SK-N-SH (cell line): Measurements from ENCODE around the gene C6orf89. TPM values are rescaled to one million over a fixed set of nuclear protein-coding genes. Genes with fewer than 3 reads are reported as not detected.

Experiments used
- CTCF ChIA-PET: fragments of 300-600, 350-600 bp; formaldehyde crosslinking; extraction: SDS; loops from one replicate; lab custom pipeline; 2021; lab: Yijun Ruan, JAX
- POLR2A ChIA-PET: fragments of 350-600 bp; sonication (Branson Sonifier 250); formaldehyde crosslinking; extraction: SDS; loops from one replicate; lab custom pipeline; 2020; ENCODE audit warnings: antibody characterized with exemption, inconsistent platforms; lab: Yijun Ruan, JAX
- DNase-seq: peaks from one replicate; pipeline ENCODE4 v3.0.0; 2012
- H2AFZ ChIP-seq: fragments of 200-600 bp; sonication (generic); 2 replicates; pipeline ENCODE4 v1.8.1; 2016; ENCODE audit warnings: antibody characterized with exemption, mild to moderate bottlenecking, low read depth
- H3F3A ChIP-seq: fragments of 200-600 bp; sonication (generic); replicated peaks from 2 replicates; pipeline ENCODE3; 2016; ENCODE audit warnings: antibody characterized with exemption, mild to moderate bottlenecking; ENCODE audit not compliant: insufficient read depth
- H3K27ac ChIP-seq, 2 experiments: fragments of 200-500 bp in 1 of 2; fragments of 200-600 bp in 1 of 2; sonication (Bioruptor generic) in 1 of 2; sonication (generic), shearing (Covaris generic) in 1 of 2; 2 replicates each; pipeline versions ENCODE4 v1.5.1 to v1.6.1; 2014 to 2016; ENCODE audit warnings: low read depth in 2 of 2, inconsistent platforms in 1 of 2, low read length in 1 of 2, mild to moderate bottlenecking in 1 of 2, mixed read lengths in 1 of 2
- H3K27me3 ChIP-seq: fragments of 200-600 bp; sonication (generic), shearing (Covaris generic); 2 replicates; pipeline ENCODE4 v1.6.1; 2016; ENCODE audit warnings: mixed run types; ENCODE audit not compliant: insufficient read depth
- H3K36me3 ChIP-seq, 2 experiments: fragments of 200-500 bp in 1 of 2; fragments of 200-600 bp in 1 of 2; sonication (Bioruptor generic) in 1 of 2; sonication (generic) in 1 of 2; replicated peaks in 1 of 2; 2 replicates each; pipeline versions ENCODE3 to v1.5.1; 2014 to 2016; ENCODE audit warnings: low read length in 1 of 2, mild to moderate bottlenecking in 1 of 2; ENCODE audit not compliant: insufficient read depth in 2 of 2, control insufficient read depth in 1 of 2
- H3K4me1 ChIP-seq, 2 experiments: fragments of 200-500 bp in 1 of 2; fragments of 200-600 bp in 1 of 2; sonication (Bioruptor generic) in 1 of 2; sonication (generic), shearing (Covaris generic) in 1 of 2; 2 replicates each; pipeline versions ENCODE4 v1.5.1 to v1.6.1; 2014 to 2016; ENCODE audit warnings: low read depth in 1 of 2, low read length in 1 of 2, mixed run types in 1 of 2; ENCODE audit not compliant: insufficient read depth in 2 of 2, control insufficient read depth in 1 of 2
- H3K4me2 ChIP-seq: fragments of 200-600 bp; sonication (generic), shearing (Covaris generic); 2 replicates; pipeline ENCODE4 v1.6.1; 2017; ENCODE audit warnings: mixed run types
- H3K4me3 ChIP-seq, 2 experiments: fragments of 200-500 bp in 1 of 2; fragments of 200-600 bp in 1 of 2; sonication (Bioruptor generic) in 1 of 2; sonication (generic), shearing (Covaris generic) in 1 of 2; 2 replicates each; pipeline versions ENCODE4 v1.5.1 to v1.8.1; 2014 to 2016; ENCODE audit warnings: low read depth in 2 of 2, inconsistent platforms in 1 of 2, low read length in 1 of 2, mild to moderate bottlenecking in 1 of 2, mixed read lengths in 1 of 2, moderate library complexity in 1 of 2
- H3K79me2 ChIP-seq: fragments of 200-600 bp; sonication (generic); 2 replicates; pipeline ENCODE4 v1.8.1; 2017; ENCODE audit warnings: mild to moderate bottlenecking; ENCODE audit not compliant: insufficient read depth
- H3K9ac ChIP-seq: fragments of 200-600 bp; sonication (generic); 2 replicates; pipeline ENCODE4 v1.6.1; 2017; ENCODE audit warnings: mixed run types
- H3K9me2 ChIP-seq: fragments of 200-600 bp; sonication (generic); 2 replicates; pipeline ENCODE4 v1.6.1; 2017; ENCODE audit warnings: mixed run types
- H3K9me3 ChIP-seq: fragments of 200-600 bp; sonication (generic); 2 replicates; pipeline ENCODE4 v1.6.1; 2017; ENCODE audit warnings: mixed run types, mild to moderate bottlenecking, moderate library complexity
- H4K20me1 ChIP-seq: fragments of 200-600 bp; sonication (generic); 2 replicates; pipeline ENCODE4 v1.6.1; 2017; ENCODE audit warnings: mild to moderate bottlenecking, mixed run types; ENCODE audit not compliant: insufficient read depth
- CHD2 ChIP-seq: fragments of 150-350 bp; IDR thresholded peaks from 2 replicates; pipeline ENCODE4 v1.6.1; 2018; ENCODE audit warnings: low read length; ENCODE audit not compliant: partially characterized antibody
- CTCF ChIP-seq: fragments of 200-600 bp; sonication (generic); IDR thresholded peaks from 2 replicates; pipeline ENCODE4 v1.6.1; 2017; ENCODE audit warnings: antibody characterized with exemption, mild to moderate bottlenecking, moderate library complexity
- ELF1 ChIP-seq: IDR thresholded peaks from 2 replicates; pipeline ENCODE4 v1.4.0; 2012
- EP300 ChIP-seq, 2 experiments: IDR thresholded peaks; 2 replicates each; pipeline versions ENCODE4 v1.4.0 to v1.6.1; 2012; ENCODE audit warnings: borderline replicate concordance in 1 of 2, low read depth in 1 of 2, low read length in 1 of 2
- FOXJ3 ChIP-seq: sonication (generic); formaldehyde crosslinking; IDR thresholded peaks from 2 replicates; pipeline ENCODE4 v1.5.1; 2020; ENCODE audit warnings: mild to moderate bottlenecking, missing genetic modification reagents
- GABPA ChIP-seq: IDR thresholded peaks from 2 replicates; pipeline ENCODE4 v1.4.0; 2012; ENCODE audit warnings: low read depth, mild to moderate bottlenecking
- JUND ChIP-seq: IDR thresholded peaks from 2 replicates; pipeline ENCODE4 v1.4.0; 2012
- MAX ChIP-seq: IDR thresholded peaks from 2 replicates; pipeline ENCODE4 v1.4.0; 2012; ENCODE audit warnings: low read depth
- MXI1 ChIP-seq: IDR thresholded peaks from 2 replicates; pipeline ENCODE4 v1.6.1; 2012; ENCODE audit warnings: mild to moderate bottlenecking, low read depth, low read length, improper control_type of control experiment
- NFIC ChIP-seq: IDR thresholded peaks from 2 replicates; pipeline ENCODE4 v1.4.0; 2012; ENCODE audit warnings: borderline replicate concordance
- NRF1 ChIP-seq: IDR thresholded peaks from 2 replicates; pipeline ENCODE4 v1.6.1; 2012; ENCODE audit warnings: low read depth, mild to moderate bottlenecking, low read length
- POLR2AphosphoS5 ChIP-seq: IDR thresholded peaks from 2 replicates; pipeline ENCODE4 v1.6.1; 2012; ENCODE audit warnings: low read depth, low read length
- RAD21 ChIP-seq: IDR thresholded peaks from 2 replicates; pipeline ENCODE4 v1.6.1; 2012; ENCODE audit warnings: mild to moderate bottlenecking, low read length
- RCOR1 ChIP-seq: fragments of 150-350 bp; IDR thresholded peaks from 2 replicates; pipeline ENCODE4 v1.6.1; 2017; ENCODE audit warnings: antibody characterized with exemption, low read length
- REST ChIP-seq: IDR thresholded peaks from 2 replicates; pipeline ENCODE4 v1.6.1; 2012; ENCODE audit warnings: mild to moderate bottlenecking, low read depth, low read length, moderate library complexity
- SIN3A ChIP-seq: IDR thresholded peaks from 2 replicates; pipeline ENCODE4 v1.6.1; 2012; ENCODE audit warnings: low read depth, mild to moderate bottlenecking, low read length, moderate library complexity, borderline replicate concordance
- SMC3 ChIP-seq: IDR thresholded peaks from 2 replicates; pipeline ENCODE4 v1.6.1; 2012; ENCODE audit warnings: low read depth, low read length, improper control_type of control experiment
- TAF1 ChIP-seq: IDR thresholded peaks from 2 replicates; pipeline ENCODE4 v1.6.1; 2012; ENCODE audit warnings: low read depth, mild to moderate bottlenecking, low read length, moderate library complexity, borderline replicate concordance
- TCF12 ChIP-seq: IDR thresholded peaks from 2 replicates; pipeline ENCODE4 v1.4.0; 2012
- ZBTB33 ChIP-seq: IDR thresholded peaks from 2 replicates; pipeline ENCODE4 v1.4.0; 2012; ENCODE audit warnings: low read depth, borderline replicate concordance
- WGBS: methylation state at CpG from one replicate; pipeline ENCODE4 v1.1.6; 2017; ENCODE audit warnings: low lambda C conversion rate; 5-methylcytosine and 5-hydroxymethylcytosine counted together
- polyA plus RNA-seq, 3 experiments: library from polyadenylated mRNA; depleted of rRNA; stranded (reverse); fragments of >200 nt; gene quantifications; 2 replicates each; pipeline ENCODE4 v1.2.3, GENCODE V29; 2012

C6orf89 gene
- 20.4 and 29.8 TPM in 2 replicates for polyA plus RNA-seq (2012; rRNA removed)
- polyA plus RNA-seq (2012; cell fraction: cytosol; rRNA removed) = 21.5 and 24.8 TPM in 2 replicates
- 17.0 and 23.2 TPM in 2 replicates for polyA plus RNA-seq (2012; cell fraction: nucleus; rRNA removed)

- Histone ChIP-seq H3K4me1 (peaks cover 0 to 5% of the 10 kb centered on the region in 2 experiments; a peak in 1 of 4 replicates), H3K27ac (peak within 1 kb of the TSS; percentile 73 to 84), H4K20me1 (no peaks in the 10 kb centered on the region; the same call in 1 of the 2 replicates), H3K9ac (peak within 1 kb of the TSS; percentile 87), H3K9me2 (no peaks in the 10 kb centered on the region), H3F3A (no peaks in the 10 kb centered on the region), H3K4me2 (peak within 1 kb of the TSS; percentile 87), H3K79me2 (peaks cover 48% of the 10 kb centered on the region), H3K27me3 (no peaks in the 10 kb centered on the region), H3K36me3 (no peaks in the 10 kb centered on the region), H3K4me3 (peak within 1 kb of the TSS; percentile 90 to 96), H3K9me3 (no peaks in the 10 kb centered on the region), H2AFZ (peak within 1 kb of the TSS; percentile 94)
- DNase-seq = peak; percentile 94
- WGBS = 5% methylated on average over 22 of the region's 48 CpGs
- TF ChIP-seq EP300 (IDR thresholded peaks at IDR 0.05; ENCODE audit: borderline replicate concordance in 1 of 2, low read depth in 1 of 2, low read length in 1 of 2) (peak in 1 of 2 experiments; percentile 36; a peak in 1 of 4 replicates), RAD21 (peak; percentile 58), FOXJ3 (CRISPR knock-in tag) (peak; percentile 18; the same call in 1 of the 2 replicates), MAX (peak; percentile 82), NFIC (no peak), CHD2 (peak; percentile 100), ZBTB33 (peak; percentile 99), MXI1 (peak; percentile 80), POLR2AphosphoS5 (peak; percentile 75; the same call in 1 of the 2 replicates), TAF1 (peak; percentile 53; the same call in 1 of the 2 replicates), NRF1 (no peak), CTCF (peak; percentile 79), SIN3A (peak; percentile 84; the same call in 1 of the 2 replicates), SMC3 (peak; percentile 84), RCOR1 (no peak), JUND (no peak), REST (peak; percentile 27; the same call in 1 of the 2 replicates), TCF12 (peak; percentile 27; the same call in 1 of the 2 replicates), GABPA (peak; percentile 98), ELF1 (peak; percentile 99)
- ChIA-PET CTCF (interaction anchor here (0.5 to 3.6 kb wide), 47 partner anchors 9 to 1283 kb away, joined by 3 to 74 read pairs (median 5); partner anchors contain the start of genes MTCH1 and PPIL1), POLR2A (interaction anchor here (1.5 to 4.6 kb wide), 3 partner anchors 11 to 132 kb away, joined by 8 to 26 read pairs (median 11); partner anchors contain the start of genes MTCH1 and PPIL1)
Observed at GRCh38 chr6:36885461-36886401, at the start of gene C6orf89. TSS of gene C6orf89 (plus strand) at chr6:36885952. CDS start at chr6:36899445, 13,493 bp downstream.
